GM18517 (cell line): Measurements from ENCODE around the gene NT5DC2.

Source experiments
- ATAC-seq: cut with Tn5 transposase; IDR thresholded peaks from one replicate; pipeline ENCODE4 v1.9.1; 2021; ENCODE audit warnings: mild to moderate bottlenecking, moderate library complexity; ENCODE audit not compliant: unreplicated experiment

Gene NT5DC2

GRCh38 chr3:52525680-52526561 is 7.7 kb downstream of the NT5DC2 start:
- no peak for ATAC-seq

DNA sequence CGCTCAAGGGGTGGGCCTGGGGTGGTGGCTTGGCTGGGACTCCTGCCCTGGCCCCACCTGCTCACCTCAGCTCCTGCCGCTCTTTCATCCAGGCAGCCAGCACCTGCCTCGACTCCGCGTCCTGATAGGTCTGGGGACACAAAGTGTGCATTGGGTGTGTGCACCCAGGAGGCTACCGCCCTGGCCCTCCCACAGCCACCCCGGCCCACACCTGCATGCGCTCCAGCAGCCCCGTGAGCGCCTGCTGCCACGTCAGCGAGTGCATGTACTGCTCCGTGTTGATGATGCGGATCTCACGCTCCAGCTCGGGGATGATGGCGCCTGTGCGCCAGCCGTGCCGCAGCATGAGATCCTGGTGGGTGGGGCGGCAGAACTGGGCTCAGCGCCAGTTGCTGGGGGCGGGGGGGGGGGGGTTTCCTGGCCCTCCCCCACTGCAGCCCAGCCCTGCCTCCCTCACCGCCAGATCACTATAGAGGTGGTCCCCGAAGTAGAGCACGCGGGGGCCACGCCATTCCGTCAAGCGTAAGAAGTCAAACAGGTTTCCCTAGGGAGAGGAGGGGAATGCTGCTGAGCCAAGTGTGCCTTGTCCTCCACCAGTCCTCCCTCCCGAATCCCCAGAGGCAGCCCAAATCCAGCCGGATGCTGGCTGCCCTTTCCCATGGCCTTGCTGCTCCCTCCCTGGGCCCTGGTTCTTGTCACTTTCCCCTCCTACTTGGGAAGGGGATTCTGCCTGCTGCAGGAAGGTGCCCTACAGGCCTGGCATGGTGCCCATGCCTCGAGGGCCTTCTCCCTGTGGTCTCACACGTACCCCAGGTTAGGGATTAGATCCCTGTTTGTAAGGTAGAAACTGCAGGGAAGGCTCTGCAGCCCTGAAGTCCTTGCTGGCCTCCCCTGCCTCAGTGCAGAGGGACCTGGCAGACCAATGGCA is 8.6 kb downstream of the NT5DC2 start:
- no peak for ATAC-seq

- no peak for ATAC-seq
Observed at GRCh38 chr3:52524258-52524751, 9.4 kb downstream of the NT5DC2 start.

- ATAC-seq, result no peak
Observed at GRCh38 chr3:52523386-52524257, 10.0 kb downstream of the NT5DC2 start.

GRCh38 chr3:52522651-52523251 is 10.9 kb downstream of the NT5DC2 start:
- ATAC-seq, result no peak

DNA sequence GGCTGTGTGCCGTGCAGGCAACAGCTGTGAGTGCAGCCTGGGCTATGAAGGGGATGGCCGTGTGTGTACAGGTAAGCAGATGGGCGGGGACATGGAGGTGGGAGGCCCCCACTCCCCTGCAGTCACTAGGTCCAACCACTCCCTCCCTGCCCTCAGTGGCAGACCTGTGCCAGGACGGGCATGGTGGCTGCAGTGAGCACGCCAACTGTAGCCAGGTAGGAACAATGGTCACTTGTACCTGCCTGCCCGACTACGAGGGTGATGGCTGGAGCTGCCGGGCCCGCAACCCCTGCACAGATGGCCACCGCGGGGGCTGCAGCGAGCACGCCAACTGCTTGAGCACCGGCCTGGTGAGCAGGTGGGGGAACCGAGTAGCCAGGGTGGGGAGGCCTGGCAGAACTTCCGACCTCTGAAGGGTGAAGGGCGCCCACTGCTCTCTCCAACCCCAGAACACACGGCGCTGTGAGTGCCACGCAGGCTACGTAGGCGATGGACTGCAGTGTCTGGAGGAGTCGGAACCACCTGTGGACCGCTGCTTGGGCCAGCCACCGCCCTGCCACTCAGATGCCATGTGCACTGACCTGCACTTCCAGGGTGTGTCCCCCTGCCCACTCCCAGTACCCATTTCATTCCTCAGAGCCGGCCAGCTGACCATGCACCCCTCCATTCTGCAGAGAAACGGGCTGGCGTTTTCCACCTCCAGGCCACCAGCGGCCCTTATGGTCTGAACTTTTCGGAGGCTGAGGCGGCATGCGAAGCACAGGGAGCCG is 11.6 kb downstream of the NT5DC2 start:
- ATAC-seq, result no peak

DNA sequence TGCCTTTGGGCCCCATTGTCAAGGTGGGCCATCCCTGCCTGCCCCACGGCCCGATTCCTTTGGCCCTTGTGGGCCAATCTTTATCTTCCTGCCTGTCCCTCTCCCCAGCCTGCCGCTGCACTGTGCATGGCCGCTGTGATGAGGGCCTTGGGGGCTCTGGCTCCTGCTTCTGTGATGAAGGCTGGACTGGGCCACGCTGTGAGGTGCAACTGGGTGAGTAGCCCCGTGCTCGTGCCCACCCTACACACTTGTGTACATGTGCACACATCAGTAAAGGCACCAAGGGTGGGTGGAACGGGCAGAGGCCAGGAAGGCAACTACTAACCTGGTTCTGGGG is 12.2 kb downstream of the NT5DC2 start:
- no peak for ATAC-seq

DNA sequence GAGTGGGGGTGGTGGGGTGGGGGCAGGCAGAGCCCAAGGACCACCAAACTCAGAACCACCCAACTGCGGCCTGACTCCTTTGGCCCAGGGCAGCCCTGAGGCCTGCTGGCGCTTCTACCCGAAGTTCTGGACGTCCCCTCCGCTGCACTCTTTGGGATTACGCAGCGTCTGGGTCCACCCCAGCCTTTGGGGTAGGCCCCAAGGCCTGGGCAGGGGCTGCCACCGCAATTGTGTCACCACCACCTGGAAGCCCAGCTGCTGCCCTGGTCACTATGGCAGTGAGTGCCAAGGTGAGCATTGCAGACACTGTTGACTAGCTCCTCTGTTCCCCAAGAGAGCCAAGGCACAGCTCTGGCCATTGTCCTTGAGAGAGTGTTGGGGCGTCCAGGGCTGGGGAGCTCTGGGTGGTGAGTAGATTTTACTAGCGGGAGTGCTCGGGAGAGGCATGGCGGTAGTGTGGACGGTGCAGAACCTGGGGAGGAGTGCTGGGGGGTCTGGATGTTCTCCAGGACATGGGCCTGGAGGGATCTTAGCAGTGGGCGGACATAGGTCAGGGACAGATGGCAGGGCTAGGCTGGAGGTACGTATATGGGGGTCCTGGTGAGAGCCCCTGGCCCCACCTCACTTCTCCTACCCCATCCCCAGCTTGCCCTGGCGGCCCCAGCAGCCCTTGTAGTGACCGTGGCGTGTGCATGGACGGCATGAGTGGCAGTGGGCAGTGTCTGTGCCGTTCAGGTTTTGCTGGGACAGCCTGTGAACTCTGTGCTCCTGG is 12.8 kb downstream of the NT5DC2 start:
- ATAC-seq, result no peak

DNA sequence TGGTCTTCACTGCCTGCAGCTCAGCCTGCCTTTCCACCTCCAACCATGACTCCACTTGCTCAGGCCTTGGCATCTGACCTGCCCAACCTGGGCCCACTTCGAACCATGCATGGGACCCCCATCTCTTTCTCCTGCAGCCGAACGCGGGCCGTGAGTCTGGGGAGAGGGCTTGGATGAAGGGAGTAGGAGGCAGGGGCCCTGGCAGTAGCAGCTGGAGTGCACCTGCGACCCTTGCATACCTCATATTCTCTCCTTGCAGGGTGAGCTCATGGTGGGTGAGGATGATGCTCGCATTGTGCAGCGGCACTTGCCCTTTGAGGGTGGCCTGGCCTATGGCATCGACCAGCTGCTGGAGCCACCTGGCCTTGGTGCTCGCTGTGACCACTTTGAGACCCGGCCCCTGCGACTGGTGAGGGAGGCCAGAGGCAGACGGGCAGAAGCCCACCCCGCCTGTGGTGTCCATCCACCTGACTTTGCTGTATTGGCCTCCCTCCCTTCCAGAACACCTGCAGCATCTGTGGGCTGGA is 13.5 kb downstream of the NT5DC2 start:
- no peak for ATAC-seq

- no peak for ATAC-seq
Observed at GRCh38 chr3:52519445-52520140, 14.1 kb downstream of the NT5DC2 start.

GRCh38 chr3:52518723-52519444 is 14.8 kb downstream of the NT5DC2 start:
- ATAC-seq, result no peak

GRCh38 chr3:52517796-52518722 is 15.6 kb downstream of the NT5DC2 start:
- no peak for ATAC-seq

DNA sequence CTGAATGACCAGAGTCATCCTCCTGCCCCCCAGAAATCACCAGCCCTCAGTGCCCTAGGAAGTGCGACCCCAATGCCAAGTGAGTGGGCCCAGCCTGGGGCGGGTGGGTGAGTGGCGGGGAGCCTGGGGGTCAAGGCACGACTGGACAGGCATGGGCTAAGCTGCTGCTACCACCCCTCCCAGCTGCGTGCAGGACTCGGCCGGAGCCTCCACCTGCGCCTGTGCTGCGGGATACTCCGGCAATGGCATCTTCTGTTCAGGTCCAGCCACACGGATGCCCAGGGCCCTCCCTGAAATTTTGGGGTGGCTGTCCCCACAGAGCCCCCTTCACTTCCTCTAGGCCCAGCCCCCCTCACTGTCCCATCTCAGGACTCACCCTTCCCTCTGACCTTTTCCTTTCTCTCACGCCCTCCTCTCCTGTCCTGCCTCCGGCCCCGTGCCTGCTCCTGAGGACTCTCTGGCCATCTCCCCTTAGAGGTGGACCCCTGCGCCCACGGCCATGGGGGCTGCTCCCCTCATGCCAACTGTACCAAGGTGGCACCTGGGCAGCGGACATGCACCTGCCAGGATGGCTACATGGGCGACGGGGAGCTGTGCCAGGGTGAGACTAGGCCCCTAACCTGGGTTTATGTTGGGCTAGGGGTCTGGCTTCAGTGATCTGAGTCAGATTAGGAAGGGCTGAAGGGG is 17.0 kb downstream of the NT5DC2 start:
- ATAC-seq, result no peak

DNA sequence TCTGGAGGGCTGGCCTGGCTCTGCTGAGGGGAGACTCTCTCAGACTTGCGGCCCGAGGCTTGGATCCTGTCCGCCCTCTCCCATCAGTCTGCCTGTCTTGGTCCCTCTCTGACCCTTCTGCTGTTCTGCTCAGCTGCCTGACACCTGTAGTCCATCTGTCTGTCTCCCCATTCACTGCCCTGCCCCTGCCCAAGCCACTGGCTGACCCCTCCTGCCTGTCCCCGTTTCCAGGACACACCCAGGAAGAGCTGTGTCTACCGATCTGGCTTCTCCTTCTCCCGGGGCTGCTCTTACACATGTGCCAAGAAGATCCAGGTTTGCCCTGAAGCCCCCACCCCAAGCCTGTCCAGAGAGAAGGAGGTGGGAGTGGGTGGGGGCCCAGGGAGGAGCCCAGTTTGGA is 18.5 kb downstream of the NT5DC2 start:
- no peak for ATAC-seq

- ATAC-seq, result no peak
Observed at GRCh38 chr3:52514576-52514975, 19.1 kb downstream of the NT5DC2 start.

- no peak for ATAC-seq
Observed at GRCh38 chr3:52513281-52513680, 20.4 kb downstream of the NT5DC2 start.
